Fibroblast of pulmonary artery (primary cell): ENCODE data around the gene ZG16B.

ENCODE experiments used
- DNase-seq: peaks from one replicate; pipeline ENCODE4 v3.0.0-alpha.2; 2010; ENCODE audit warnings: low read depth
- H3K4me3 ChIP-seq: replicated peaks from 2 replicates; pipeline ENCODE4 v1.5.1; 2011; ENCODE audit warnings: low read depth, mild to moderate bottlenecking, control low read depth, low read length, moderate library complexity
- TF ChIP-seq, protein P1 (sequence below): IDR thresholded peaks from 2 replicates; pipeline ENCODE4 v1.5.1; 2011; ENCODE audit warnings: mild to moderate bottlenecking, control low read depth, low read length, inconsistent platforms; ENCODE audit errors: missing control alignments

ZG16B gene

DNA sequence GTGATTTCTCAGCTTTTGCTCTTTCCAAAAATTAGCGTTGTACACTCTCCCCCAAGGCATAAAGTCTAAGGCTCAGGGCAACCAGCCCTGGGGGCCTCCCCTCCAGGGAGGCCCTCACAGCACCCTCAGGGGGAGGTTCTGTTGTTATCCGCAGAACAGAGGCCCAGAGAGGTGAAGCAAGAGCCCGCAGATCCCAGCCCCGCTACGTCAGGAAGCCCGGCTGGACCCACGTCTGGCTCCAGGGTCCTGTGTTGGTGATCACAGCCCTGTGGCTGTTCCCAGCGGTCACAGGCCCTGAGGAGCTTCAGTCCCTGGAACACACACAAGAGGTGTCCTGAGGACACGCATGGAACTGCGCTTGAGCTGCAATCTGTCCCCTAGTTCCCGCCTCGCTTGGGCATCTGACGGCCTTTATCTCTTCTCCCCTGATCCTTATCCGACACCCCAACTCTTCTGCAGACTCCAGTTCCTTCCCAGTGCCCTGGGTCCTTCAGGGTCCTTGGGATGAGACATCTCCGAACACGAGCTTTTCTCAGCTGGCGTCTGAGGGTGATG lies 1.1 kb upstream of the ZG16B start:
- H3K4me3 ChIP-seq = no peak overlapping the region
- DNase-seq = no peak
- TF ChIP-seq, protein P1, sequence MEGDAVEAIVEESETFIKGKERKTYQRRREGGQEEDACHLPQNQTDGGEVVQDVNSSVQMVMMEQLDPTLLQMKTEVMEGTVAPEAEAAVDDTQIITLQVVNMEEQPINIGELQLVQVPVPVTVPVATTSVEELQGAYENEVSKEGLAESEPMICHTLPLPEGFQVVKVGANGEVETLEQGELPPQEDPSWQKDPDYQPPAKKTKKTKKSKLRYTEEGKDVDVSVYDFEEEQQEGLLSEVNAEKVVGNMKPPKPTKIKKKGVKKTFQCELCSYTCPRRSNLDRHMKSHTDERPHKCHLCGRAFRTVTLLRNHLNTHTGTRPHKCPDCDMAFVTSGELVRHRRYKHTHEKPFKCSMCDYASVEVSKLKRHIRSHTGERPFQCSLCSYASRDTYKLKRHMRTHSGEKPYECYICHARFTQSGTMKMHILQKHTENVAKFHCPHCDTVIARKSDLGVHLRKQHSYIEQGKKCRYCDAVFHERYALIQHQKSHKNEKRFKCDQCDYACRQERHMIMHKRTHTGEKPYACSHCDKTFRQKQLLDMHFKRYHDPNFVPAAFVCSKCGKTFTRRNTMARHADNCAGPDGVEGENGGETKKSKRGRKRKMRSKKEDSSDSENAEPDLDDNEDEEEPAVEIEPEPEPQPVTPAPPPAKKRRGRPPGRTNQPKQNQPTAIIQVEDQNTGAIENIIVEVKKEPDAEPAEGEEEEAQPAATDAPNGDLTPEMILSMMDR = no peak

DNA sequence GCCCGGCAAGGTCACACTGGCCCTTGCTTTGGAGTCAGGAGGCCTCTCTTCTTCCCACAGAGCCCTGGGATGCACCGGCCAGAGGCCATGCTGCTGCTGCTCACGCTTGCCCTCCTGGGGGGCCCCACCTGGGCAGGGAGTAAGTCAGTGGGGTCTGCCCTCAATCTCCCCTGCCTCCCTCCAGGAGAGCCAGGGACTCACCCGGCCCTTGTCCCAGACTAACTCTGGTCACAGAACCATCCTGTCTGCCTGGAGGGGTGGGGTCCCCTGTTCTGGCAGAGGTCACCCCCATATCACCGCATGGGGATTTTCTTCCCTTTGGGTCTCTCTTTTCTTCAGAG lies 222 bp downstream of the ZG16B start:
- no peak for DNase-seq
- no peak overlapping the region for H3K4me3 ChIP-seq
- TF ChIP-seq, protein P1 = no peak

DNA sequence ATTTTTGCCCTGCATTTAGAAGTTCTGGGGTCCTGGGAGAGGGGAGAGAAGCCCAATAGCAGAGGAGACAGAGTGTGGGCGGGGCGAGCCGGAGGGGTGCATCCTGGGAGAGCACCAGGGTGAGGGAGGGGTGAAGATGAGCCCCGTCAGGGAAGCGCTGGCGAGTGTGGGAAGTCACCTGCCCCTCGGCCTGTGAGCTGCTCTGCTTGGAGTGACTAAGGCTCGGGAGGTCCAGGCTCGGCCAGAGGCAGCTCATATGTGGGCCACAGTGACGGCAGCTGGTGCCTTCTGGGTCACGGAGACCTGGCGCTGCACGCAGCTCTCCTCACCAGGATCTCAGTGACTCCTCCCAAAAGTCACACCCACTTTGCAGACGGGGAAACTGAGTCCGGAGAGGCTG lies 1.1 kb downstream of the ZG16B start:
- no peak overlapping the region for H3K4me3 ChIP-seq
- DNase-seq = no peak
- TF ChIP-seq, protein P1 = no peak

DNA sequence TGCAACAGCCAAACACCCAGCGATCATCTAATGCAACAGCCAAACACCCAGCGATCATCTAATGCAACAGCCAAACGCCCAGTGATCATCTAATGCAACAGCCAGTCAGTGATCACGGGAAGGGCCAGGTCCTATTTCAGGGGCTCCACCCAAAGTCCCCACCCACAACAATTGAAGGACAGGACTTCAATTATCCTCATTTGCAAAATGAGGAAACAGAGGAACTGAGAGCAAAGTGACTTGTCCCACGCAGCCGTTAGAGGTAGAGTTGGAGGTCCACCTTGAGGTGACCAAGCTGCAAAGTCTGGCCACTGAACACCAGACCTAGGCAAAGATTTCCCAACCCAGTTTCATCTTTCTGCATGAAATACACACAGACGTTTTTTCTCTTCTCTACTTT lies 3.7 kb downstream of the ZG16B start:
- TF ChIP-seq, protein P1 = no peak
- DNase-seq = no peak
- H3K4me3 ChIP-seq = no peak overlapping the region

DNA sequence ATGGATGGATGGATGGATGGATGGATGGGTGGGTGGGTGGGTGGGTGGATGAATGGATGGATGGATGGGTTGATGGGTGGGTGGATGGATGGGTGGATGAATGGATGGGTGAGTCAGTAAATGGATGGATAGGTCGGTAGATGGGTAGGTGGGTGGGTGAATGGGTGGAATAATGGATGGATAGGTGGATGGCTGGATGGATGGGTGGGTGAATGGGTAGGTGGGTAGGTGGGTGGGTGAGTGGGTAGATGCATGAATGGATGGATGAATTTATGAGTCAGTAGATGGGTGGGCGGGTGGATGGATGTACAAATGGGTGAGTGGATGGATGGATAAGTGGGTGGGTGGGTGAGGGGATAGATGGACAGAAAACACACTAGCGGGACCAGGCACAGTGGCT lies 4.9 kb downstream of the ZG16B start:
- TF ChIP-seq, protein P1 = no peak
- no peak overlapping the region for H3K4me3 ChIP-seq
- DNase-seq = no peak

DNA sequence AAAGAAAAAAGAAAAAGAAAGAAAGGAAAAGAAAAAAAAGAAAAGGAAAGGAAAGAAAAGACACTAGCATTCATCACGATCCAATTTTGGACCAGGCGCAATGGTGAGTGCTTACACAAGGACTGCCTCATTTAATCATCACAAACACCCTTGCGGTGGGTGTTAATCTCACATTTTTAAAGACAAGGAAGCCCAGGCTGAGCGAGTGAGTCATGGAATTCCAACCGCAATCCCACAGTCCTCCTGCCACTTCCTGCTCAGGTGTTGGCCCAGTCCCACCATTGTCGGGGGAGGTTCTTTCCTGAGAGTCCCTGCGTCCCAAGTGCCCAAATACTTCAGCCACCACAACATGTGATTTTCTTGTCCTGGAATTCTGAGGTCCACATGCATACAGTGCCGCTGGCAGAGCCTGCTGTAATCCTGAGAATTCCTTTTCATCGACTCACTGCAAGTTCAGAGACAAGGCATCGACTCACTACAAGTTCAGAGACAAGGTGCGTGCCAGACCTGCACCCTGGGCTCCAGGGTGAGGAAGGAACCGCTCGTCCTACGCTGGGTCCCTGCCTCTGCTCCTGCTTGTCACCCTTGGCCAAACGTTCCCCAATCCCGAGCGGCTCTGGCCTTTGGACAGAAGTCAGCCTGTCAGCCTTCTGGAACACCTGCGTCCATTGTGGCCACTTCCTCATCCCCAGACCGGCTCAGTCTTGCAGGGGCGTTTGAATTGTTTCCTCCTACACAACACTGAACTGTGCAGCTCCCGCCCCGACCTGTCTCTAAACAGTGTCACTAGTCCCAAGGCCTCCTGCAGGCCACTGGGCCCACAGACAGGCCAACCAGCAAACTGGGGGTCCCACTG lies 5.8 kb downstream of the ZG16B start:
- TF ChIP-seq, protein P1 = no peak
- H3K4me3 ChIP-seq = no peak overlapping the region
- peak; percentile 90 for DNase-seq
